SKM-1 treated with dmso at 0.1 percent for 144 hours (cell line): Measurements from ENCODE around the gene SOX10.
A peak's percentile ranks its signal among the peaks of the same experiment; 100 is the strongest.
"Not testable (repeated sequence)": the region's sequence is repeated elsewhere in the genome, so short reads cannot be mapped to it uniquely, and the experiment has no call there.

ENCODE experiments used
- DNase-seq: peaks from one replicate; lab custom pipeline; 2025; ENCODE audit not compliant: unreplicated experiment; lab: John Stamatoyannopoulos, UW

The SOX10 gene

DNA sequence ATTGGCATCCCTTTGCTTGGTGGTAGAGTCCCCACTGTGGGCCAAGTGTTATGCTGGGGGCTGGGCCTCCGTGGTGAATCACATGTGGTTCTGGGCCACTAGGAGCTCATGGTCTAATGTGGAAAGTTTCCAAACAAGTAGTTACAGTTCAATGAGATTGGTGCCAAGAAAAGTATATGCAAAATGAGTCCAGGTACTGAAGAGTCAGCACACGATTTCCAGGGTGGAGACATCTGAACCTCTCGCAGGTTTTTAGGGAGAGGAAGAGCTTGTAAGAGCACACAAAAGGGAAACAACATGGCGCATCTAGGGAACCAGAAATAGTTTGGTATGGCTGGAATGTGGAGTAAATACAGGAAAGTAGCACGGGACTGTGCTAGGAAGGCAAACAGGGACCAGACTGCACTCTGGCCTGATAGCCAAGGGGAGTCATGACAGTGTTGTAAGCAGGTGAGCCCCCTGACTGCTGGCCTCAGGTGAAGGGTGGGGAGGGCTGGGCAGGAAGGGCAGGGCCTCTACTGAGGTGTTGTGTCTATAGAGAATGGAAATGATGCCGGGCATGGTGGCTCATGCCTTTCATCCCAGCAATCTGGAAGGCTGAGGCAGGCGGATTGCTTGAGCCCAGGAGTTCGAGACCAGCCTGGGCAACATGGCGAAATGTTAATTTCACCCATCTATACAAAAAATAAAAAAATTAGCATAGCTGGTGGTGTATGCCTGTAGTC, 18.3 kb downstream of the SOX10 start:
- DNase-seq, result no peak

DNA sequence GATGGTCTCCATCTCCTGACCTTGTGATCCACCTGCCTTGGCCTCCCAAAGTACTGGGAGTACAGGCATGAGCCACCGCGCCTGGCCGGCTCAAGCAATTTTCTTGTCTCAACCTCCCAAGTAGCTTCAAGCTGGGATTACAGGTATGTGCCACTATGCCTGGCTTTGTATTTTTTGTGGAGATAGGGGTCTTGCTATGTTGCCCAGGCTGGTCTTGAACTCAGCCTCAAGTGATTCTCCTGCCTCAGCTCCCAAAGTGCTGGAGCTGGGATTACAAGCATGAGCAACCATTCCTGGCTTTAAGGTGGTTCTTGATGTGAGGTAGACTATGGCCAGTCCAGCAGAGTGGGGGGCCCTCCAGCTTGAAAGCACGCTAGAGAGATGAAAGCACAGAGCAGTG, 23.3 kb downstream of the SOX10 start:
- DNase-seq, result no peak

DNA sequence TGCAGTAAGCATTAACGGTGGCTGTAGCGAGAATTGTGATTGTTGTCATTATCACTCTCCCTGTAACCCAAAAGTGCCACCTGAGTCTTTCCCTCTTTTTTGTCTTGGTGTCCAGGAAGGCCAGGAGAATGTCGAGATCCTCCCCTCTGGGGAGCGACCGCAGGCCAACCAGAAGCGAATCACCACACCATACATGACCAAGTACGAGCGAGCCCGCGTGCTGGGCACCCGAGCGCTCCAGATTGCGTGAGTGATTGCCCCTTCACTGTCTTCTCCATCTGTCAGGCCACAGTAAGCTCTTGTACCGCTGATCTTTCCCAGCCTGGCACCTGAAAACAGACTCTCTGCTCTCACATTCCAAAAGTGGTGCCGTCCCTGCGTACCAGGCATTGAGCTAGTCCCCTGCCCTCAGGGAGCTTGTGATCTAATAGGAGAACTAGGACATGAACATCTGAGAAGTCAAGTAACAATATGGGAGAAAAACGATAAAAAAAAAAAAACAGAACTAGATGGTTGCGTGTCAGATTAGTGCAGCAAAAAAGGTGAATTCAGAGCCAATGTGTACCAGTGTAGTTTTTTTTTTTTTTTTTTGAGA, 25.0 kb downstream of the SOX10 start:
- DNase-seq, result no peak

DNA sequence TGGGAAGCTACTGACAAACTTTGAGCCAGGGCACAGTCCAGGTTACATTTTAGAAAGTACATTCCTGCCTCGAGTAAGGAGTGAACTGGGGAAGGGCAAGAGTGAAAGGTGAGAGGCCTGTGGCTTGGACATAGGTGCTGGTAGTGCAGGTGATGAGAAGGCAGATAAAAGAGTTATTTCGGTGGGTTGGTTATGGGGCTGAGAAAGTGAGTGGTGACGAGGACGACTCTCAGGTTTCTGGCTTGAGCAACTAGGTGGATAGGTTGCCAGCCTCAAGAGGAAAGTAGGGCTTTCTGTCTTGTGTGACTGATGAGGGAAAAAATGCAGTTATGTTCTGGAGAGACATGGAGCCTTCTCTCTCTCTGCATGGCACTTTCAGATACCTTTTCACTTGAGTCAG, 27.1 kb downstream of the SOX10 start:
- DNase-seq, result no peak

DNA sequence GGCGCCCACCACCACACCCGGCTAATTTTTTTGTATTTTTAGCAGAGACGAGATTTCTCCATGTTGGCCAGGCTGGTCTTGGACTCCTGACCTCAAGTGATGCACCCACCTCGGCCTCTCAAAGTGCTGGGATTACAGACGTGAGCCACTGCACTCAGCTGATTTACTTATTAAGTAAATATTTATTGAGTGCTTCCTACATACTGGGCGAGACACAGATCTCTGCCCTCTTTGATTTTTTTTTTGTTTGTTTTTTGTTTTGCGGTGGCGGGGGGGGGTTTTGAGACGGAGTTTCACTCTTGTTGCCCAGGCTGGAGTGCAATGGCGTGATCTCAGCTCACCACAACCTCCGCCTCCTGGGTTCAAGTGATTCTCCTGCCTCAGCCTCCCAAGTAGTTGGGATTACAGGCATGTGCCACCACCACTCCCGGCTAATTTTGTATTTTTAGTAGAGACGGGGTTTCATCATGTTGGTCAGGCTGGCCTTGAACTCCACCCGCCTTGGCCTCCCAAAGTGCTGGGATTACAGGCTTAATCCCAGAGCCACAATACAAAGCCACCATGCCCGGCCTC, 28.4 kb downstream of the SOX10 start:
- not testable (repeated sequence) for DNase-seq

GRCh38 chr22:37954686-37955085, 29.7 kb downstream of the SOX10 start:
- DNase-seq, result no peak

- peak; percentile 94 for DNase-seq
Measured at GRCh38 chr22:37953437-37954179, 30.7 kb downstream of the SOX10 start, which contains the start of the genes C22orf23 and POLR2F. Gene C22orf23 (minus strand): TSS chr22:37953601. CDS start chr22:37953149, 452 bp downstream. Gene POLR2F (plus strand): TSS chr22:37953699. CDS start chr22:37953788, 89 bp downstream.

GRCh38 chr22:37953062-37953436, 31.3 kb downstream of the SOX10 start:
- no peak for DNase-seq

DNA sequence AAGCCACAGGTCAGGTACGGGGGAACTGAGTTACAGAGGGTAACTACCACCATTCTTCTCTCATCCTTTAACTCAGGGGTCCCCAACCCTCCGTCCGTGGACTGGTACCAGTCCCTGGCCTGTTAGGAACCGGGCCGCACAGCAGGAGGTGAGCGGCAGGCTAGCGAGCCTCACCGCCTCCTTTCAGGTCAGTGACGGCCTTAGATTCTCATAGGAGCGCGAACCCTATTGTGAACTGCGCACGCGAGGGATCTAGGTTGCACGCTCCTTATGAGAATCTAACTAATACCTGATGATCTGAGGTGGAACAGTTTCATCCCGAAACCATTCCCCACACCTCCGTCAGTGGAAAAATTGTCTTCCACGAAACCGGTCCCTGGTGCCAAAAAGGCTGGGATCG, 31.7 kb downstream of the SOX10 start:
- DNase-seq, result not testable (repeated sequence)

DNA sequence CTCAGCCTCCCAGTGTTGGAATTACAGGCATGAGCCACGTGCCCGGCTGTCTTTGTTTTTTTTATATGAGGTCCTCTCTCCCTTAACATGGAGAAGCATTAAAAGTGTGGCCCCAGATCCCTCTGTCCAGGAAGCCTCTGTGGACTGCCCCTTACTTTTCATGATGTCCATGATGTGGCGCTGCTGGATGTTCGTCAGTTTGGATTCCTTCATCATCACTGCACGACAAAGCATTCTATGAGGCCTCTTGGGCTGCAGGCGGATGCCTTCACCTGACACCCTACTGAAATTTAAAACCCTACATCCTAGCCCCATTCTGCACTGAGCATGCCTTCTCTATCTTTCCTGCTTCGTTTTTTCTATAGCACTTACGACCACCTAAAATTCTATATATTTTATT, 33.0 kb downstream of the SOX10 start:
- DNase-seq, result no peak

DNA sequence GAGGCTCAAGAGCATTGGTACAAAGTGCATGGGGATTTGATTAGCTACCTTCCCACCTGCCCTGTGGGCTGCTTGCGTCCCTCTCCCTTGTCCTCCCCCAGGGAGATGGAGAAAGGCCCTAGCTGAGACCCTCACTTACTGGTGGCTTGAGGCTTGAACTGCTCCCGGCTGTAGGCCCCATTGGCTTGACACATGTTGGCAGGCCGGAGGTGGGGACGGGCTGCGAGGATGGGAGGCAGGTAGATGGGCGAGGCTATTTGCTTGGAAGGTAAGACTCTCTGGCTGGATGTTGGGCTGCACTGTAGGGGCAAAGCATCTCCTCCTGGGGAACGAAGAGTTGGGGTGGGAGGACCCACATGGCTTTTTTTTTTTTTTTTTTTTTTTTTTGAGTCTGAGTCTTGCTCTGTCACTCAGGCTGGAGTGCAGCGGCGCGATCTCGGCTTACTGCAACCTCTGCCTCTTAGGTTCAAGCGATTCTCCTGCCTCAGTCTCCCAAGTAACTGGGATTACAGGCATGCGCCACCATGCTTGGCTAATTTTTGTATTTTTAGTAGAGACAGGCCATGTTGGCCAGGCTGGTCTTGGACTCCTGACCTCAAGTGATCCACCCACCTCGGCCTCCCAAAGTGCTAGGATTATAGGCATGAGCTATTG, 37.1 kb downstream of the SOX10 start:
- DNase-seq, result not testable (repeated sequence)

- DNase-seq, result not testable (repeated sequence)
Measured at GRCh38 chr22:37944423-37944822, 39.9 kb downstream of the SOX10 start.

GRCh38 chr22:37943825-37944198, 40.5 kb downstream of the SOX10 start:
- DNase-seq, result no peak

DNA sequence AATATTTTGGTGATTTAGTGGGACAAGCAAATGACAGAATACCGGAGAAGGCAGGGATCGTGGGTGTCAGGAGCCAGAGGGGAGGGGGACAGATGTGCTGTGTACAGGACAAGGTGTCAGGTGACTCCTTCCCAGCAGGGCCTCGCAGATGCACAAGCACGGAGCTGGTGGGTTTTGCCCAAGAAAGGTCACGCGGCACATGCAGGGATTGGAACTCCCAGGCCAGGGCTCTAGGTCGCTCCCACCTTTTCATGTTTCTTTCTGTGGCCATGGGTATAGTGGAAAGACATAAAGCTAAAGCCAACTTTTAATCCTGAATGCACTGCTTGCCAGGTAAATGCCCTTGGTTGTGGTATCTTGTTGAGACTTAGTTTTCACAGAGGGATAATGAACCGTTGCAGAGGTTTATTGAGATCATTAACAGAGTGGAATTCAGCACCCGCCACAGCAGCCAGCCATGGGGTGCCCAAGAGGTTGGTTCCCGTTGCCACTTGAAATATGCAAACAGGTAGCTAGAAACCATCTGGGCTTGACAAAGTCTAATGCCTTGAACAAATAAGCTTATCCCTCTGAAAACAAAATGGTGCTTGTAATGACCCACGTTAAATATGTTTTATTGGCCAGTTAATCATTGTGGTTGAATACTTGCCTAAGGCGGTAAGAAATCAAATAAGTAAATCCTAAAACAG, 41.1 kb downstream of the SOX10 start:
- no peak for DNase-seq

- no peak for DNase-seq
Measured at GRCh38 chr22:37942133-37942532, 42.2 kb downstream of the SOX10 start.

DNA sequence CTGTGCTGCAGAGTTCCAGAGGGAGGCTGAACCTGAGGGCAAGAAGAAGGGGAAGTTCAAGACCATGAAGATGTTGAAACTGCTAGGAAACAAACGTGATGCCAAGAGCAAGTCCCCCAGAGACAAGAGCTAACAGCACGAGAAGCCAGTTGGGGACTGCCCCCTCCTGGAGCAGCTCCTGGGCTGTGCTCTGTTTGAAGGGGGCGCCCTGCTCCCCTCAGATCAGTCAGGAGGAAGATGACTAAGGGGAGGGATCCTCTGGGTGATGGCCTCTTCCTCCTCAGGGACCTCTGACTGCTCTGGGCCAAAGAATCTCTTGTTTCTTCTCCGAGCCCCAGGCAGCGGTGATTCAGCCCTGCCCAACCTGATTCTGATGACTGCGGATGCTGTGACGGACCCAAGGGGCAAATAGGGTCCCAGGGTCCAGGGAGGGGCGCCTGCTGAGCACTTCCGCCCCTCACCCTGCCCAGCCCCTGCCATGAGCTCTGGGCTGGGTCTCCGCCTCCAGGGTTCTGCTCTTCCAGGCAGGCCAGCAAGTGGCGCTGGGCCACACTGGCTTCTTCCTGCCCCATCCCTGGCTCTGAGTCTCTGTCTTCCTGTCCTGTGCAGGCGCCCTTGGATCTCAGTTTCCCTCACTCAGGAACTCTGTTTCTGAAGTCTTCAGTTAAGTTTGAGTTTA, 43.5 kb downstream of the SOX10 start:
- peak; percentile 76 for DNase-seq

DNA sequence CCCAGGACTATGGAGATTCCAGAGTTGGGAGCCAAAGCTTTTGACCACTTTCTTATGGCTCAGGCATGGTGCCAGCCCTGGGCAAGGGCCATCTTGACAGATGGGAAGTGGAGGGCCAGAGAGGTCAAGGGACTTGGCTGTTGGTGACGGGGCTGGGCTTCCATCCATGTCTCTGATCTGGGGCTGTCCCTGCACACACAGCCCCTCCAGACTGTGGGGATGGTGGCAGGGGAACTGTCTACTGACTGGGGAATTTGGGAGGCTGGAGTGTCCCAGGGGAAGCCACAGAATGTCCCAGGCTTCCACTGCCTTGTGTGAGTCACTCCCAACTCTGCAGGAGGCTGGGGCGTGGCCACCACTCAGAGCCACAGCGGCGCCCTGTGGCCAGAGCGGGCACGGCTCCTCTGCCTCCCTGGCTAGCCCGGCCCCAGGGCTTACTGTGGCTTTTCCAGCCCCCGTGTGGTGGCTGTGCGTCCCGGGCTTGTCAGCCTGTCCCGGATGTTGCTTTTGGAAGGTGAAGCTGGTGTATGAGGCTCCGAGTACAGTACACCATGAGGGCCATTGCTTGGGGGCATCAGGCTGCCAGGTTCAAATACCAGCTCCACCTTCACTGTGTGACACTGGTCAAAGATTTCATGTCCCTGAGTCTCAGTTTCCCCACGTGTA, 50.5 kb downstream of the SOX10 start:
- peak; percentile 79 for DNase-seq

- DNase-seq, result no peak
Measured at GRCh38 chr22:37932821-37933578, 51.4 kb downstream of the SOX10 start.

GRCh38 chr22:37932401-37932800, 52.0 kb downstream of the SOX10 start:
- no peak for DNase-seq
